Measurements from ENCODE around the gene GIMAP8.

The GIMAP8 gene

DNA sequence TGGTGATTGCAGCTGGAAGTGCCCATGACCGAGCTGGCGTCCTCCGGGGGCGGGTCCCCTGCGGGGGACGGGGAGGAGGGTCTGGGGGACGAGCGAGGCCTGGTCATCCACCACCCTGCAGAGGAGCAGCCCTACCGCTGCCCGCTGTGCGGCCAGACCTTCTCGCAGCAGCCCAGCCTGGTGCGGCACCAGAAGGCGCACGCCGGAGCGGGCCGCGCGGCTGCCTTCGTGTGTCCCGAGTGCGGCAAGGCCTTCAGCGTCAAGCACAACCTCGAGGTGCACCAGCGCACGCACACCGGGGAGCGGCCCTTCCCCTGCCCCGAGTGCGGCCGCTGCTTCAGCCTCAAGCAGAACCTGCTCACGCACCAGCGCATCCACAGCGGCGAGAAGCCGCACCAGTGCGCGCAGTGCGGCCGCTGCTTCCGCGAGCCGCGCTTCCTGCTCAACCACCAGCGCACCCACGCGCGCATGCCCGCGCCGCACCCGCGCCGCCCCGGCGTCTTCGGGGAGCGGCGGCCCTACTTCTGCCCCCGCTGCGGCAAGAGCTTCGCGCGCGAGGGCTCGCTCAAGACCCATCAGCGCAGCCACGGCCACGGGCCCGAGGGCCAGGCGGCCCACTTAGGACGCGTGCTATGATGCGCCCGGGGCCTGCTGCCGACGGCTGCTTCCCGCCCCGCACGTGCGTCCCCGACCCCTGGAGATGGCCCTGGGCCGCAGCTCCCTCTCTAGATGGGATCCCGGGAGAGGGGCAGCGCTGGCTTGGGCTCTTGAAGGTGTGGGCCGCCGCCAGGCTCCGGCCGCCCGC is 42.6 kb upstream of the GIMAP8 start:
- H3K4me3 ChIP-seq (ENCODE audit: low read depth, low read length), result no peak overlapping the region
- in situ Hi-C loops (cut with HindIII; ENCODE audit: low sequenced_read_pairs), result no loop called here
- DNase-seq (ENCODE audit: low read depth, low spot score), result no peak
- TF ChIP-seq, protein P1, sequence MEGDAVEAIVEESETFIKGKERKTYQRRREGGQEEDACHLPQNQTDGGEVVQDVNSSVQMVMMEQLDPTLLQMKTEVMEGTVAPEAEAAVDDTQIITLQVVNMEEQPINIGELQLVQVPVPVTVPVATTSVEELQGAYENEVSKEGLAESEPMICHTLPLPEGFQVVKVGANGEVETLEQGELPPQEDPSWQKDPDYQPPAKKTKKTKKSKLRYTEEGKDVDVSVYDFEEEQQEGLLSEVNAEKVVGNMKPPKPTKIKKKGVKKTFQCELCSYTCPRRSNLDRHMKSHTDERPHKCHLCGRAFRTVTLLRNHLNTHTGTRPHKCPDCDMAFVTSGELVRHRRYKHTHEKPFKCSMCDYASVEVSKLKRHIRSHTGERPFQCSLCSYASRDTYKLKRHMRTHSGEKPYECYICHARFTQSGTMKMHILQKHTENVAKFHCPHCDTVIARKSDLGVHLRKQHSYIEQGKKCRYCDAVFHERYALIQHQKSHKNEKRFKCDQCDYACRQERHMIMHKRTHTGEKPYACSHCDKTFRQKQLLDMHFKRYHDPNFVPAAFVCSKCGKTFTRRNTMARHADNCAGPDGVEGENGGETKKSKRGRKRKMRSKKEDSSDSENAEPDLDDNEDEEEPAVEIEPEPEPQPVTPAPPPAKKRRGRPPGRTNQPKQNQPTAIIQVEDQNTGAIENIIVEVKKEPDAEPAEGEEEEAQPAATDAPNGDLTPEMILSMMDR (IDR thresholded peaks at IDR 0.05; ENCODE audit: low read depth, low read length), result no peak

DNA sequence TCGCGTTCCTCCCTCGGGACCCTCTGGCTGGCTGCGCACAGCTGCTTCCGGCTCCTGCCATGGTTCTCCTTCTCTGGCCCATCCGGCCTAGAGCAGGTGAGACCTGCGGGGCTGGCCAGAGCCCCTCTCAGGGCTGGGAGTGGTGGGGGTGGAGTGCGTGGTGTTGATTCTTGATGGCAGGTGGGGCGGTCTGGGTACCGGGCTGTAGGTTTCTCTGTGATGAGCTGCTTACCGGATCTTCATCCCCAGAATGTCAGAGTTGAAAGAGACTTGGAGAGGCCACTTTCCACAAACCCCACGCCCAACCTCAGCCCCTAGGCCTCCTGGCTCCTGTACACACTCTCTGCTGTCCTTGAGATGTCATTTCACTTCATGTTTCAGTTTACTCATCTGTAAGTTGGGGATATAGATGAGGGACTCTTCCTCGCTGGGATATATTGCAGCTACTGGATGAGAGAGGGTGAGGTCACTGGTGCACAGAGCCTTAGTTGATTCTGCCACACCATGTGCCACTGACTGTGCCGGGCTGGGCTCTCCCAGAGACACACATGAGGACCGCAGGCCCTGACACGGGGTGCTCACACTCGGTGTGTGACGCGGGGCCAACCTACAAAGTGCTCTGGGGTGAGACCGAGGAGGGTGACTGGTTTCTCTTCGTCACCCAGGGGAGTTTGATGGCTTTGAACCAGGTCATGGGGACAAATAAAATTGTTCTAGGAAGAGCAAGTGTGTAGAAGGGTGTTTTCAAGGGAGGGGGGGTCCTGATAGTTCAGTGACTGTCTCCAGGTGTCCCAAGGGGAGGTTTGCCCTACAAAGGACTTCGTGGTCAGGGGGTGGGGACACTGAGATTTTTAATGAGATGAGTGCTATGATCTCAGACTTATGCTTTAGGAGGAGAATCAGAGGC is 41.8 kb upstream of the GIMAP8 start:
- no peak for DNase-seq (ENCODE audit: low read depth, low spot score)
- in situ Hi-C loops (cut with HindIII; ENCODE audit: low sequenced_read_pairs), result no loop called here
- TF ChIP-seq, protein P1 (IDR thresholded peaks at IDR 0.05; ENCODE audit: low read depth, low read length), result no peak
- H3K4me3 ChIP-seq (ENCODE audit: low read depth, low read length), result no peak overlapping the region

DNA sequence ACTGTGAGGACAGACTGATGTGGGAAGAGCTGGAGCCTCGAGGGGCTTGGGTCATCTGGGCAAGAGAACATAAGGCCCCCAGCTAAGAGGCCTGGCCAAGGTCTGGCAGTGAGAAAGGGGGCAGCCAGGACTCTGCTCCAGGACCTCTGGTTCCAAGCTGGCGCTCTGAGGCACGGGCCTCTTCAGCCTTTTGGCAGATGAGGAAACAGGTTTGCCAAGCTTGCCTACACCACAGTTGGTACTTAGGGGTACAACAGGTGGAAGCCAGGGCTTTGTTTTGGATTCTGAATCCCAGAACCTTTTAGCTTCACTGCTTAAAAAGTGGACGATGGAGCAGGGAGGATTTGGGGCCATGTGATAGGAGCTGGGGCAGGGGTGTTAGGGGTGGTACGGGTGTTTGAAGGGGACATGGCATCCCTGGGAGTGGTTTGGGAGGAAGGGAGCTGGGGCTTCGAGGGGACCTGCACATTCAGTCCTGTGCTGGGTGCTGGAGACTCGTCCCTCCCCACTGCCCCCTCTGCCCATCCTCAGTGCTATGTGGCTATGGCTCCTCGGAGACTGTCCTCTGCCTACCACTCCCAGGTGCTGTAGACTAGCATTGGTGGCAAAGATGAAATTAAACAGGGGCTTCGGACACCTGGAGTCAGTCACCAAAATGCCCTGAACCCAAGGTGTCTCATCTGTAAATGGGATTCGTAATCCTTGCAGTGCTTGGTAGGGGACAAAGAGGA is 41.0 kb upstream of the GIMAP8 start:
- no peak overlapping the region for H3K4me3 ChIP-seq (ENCODE audit: low read depth, low read length)
- TF ChIP-seq, protein P1 (IDR thresholded peaks at IDR 0.05; ENCODE audit: low read depth, low read length), result no peak
- in situ Hi-C loops (cut with HindIII; ENCODE audit: low sequenced_read_pairs), result no loop called here
- DNase-seq (ENCODE audit: low read depth, low spot score), result no peak

DNA sequence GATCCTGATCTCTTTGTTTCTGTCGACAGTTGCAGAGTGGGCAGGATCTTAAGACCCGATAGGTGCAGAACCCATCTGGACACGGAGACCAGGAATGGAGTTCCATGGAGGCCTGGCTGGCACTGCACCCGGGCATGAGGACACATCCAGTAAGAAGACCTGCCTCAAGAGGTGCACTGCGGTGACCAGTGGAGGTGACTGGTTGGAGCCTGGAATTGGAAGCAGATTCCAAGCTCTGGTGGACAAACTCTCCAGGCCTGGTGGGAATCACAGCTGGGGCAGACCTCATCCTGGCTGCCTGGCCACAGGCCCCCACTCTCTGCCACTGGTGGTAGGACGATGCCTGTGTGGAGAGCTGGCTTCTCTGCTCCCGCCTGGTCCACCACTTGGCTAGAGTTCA is 40.3 kb upstream of the GIMAP8 start:
- no peak for DNase-seq (ENCODE audit: low read depth, low spot score)
- in situ Hi-C loops (cut with HindIII; ENCODE audit: low sequenced_read_pairs), result no loop called here
- TF ChIP-seq, protein P1 (IDR thresholded peaks at IDR 0.05; ENCODE audit: low read depth, low read length), result no peak
- H3K4me3 ChIP-seq (ENCODE audit: low read depth, low read length), result no peak overlapping the region

DNA sequence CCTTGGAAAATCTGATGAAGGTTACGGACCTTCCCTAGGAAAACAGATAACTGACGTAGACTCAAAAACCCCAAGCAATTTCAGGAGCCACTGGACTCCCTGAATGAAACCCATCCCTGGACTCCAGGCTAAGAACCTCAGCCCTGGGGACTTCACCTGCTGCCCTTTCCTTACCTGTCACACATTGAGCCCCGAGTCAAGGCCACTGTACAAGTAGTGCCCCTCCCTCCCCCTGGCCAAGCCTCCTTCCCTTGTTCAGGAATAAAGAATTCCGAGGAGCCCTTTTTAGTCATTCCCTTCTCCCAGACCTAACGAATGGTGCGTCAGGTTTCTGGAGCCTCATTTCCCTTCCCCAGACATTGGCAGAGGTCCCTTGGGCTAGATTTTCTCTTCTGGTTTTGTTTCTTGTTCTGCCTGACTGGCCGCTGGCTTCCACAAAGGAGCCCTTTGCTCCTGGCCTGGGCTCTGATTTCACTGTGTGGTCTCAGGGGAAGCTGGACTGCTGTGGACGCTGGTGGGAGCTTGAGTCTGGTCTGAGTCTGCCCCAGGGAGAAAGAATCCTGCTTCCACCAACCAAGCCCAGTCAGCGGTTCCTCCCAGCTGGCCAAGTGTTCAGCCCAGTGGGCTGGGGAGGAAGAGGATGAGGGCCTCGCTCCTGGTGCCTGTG is 39.6 kb upstream of the GIMAP8 start:
- TF ChIP-seq, protein P1 (IDR thresholded peaks at IDR 0.05; ENCODE audit: low read depth, low read length), result no peak
- H3K4me3 ChIP-seq (ENCODE audit: low read depth, low read length), result no peak overlapping the region
- in situ Hi-C loops (cut with HindIII; ENCODE audit: low sequenced_read_pairs), result no loop called here
- DNase-seq (ENCODE audit: low read depth, low spot score), result peak; percentile 28

DNA sequence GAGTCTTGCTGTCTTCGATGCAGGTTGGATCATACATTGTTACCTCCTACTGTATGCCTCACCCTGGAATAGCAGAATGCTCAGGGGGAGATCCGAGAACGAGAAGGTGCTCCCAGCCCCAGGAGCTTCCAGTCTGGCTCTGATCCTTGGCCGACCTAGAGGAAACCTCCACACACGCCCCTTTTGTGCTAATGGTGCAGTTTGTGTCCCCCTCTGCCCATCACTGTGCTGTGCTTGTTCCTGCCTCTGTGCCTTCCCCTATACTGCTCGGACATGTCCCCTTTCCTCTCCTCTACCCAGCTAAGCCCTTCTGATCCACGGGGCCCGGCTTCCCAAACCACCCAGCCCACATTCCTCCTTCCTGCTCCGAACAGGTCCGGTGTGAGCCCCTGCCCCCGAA is 38.8 kb upstream of the GIMAP8 start:
- in situ Hi-C loops (cut with HindIII; ENCODE audit: low sequenced_read_pairs), result no loop called here
- DNase-seq (ENCODE audit: low read depth, low spot score), result no peak
- TF ChIP-seq, protein P1 (IDR thresholded peaks at IDR 0.05; ENCODE audit: low read depth, low read length), result no peak
- H3K4me3 ChIP-seq (ENCODE audit: low read depth, low read length), result no peak overlapping the region

Data from astrocyte of the spinal cord (primary cell).